ENCODE measurements around the gene FBXO42.

- TF ChIP-seq, protein P1, sequence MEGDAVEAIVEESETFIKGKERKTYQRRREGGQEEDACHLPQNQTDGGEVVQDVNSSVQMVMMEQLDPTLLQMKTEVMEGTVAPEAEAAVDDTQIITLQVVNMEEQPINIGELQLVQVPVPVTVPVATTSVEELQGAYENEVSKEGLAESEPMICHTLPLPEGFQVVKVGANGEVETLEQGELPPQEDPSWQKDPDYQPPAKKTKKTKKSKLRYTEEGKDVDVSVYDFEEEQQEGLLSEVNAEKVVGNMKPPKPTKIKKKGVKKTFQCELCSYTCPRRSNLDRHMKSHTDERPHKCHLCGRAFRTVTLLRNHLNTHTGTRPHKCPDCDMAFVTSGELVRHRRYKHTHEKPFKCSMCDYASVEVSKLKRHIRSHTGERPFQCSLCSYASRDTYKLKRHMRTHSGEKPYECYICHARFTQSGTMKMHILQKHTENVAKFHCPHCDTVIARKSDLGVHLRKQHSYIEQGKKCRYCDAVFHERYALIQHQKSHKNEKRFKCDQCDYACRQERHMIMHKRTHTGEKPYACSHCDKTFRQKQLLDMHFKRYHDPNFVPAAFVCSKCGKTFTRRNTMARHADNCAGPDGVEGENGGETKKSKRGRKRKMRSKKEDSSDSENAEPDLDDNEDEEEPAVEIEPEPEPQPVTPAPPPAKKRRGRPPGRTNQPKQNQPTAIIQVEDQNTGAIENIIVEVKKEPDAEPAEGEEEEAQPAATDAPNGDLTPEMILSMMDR (IDR thresholded peaks at IDR 0.05; ENCODE audit: low read length): no peak
- TF ChIP-seq EZH2 (IDR thresholded peaks at IDR 0.05; ENCODE audit: borderline replicate concordance, low read length): no peak
These were observed 84.5 kb downstream of the FBXO42 start for GRCh38 chr1:16267690-16268180.

All from OCI-LY1 (cell line).